Neuronal stem cell (in vitro differentiated cells): ENCODE data around the gene LY86. TPM values are rescaled to one million over a fixed set of nuclear protein-coding genes. Genes with fewer than 3 reads are reported as not detected.

Experiments
- DNase-seq: peaks from one replicate; pipeline ENCODE4 v3.0.0-alpha.2; 2013; ENCODE audit warnings: low spot score
- H2AFZ ChIP-seq: one replicate; pipeline ENCODE4 v1.6.1; 2013; ENCODE audit warnings: mild to moderate bottlenecking, low read length, inconsistent platforms
- H2AK5ac ChIP-seq: 2 replicates; pipeline ENCODE4 v1.6.1; 2013; ENCODE audit warnings: low read depth, mild to moderate bottlenecking, inconsistent platforms, low read length, moderate library complexity, mixed read lengths
- H2BK120ac ChIP-seq: 2 replicates; pipeline ENCODE4 v1.6.1; 2013; ENCODE audit warnings: low read depth, mild to moderate bottlenecking, inconsistent platforms, low read length, moderate library complexity, mixed read lengths
- H2BK12ac ChIP-seq: one replicate; pipeline ENCODE4 v1.6.1; 2013; ENCODE audit warnings: low read length, inconsistent platforms
- H2BK15ac ChIP-seq: 2 replicates; pipeline ENCODE4 v1.6.1; 2013; ENCODE audit warnings: mild to moderate bottlenecking, low read length, inconsistent platforms, mixed read lengths
- H2BK5ac ChIP-seq: one replicate; pipeline ENCODE4 v1.6.1; 2013; ENCODE audit warnings: inconsistent platforms, mild to moderate bottlenecking, low read length, moderate library complexity
- H3K14ac ChIP-seq: one replicate; pipeline ENCODE4 v1.6.1; 2013; ENCODE audit warnings: low read length, inconsistent platforms
- H3K18ac ChIP-seq: 2 replicates; pipeline ENCODE4 v1.6.1; 2013; ENCODE audit warnings: low read length, inconsistent platforms
- H3K23ac ChIP-seq: 2 replicates; pipeline ENCODE4 v1.6.1; 2013; ENCODE audit warnings: low read depth, mild to moderate bottlenecking, mixed read lengths, low read length, inconsistent platforms; ENCODE audit not compliant: poor library complexity
- H3K27ac ChIP-seq: replicated peaks from 3 replicates; pipeline ENCODE4 v1.5.1; 2013; ENCODE audit warnings: low read length, inconsistent platforms
- H3K27me3 ChIP-seq, 3 experiments: 2 replicates each; pipeline ENCODE4 v1.6.1; 2013; ENCODE audit warnings: low read length in 3 of 3, mild to moderate bottlenecking in 2 of 3, inconsistent platforms in 1 of 3, low read depth in 1 of 3, mixed read lengths in 1 of 3, moderate library complexity in 1 of 3; ENCODE audit not compliant: control insufficient read depth in 3 of 3, insufficient read depth in 3 of 3
- H3K36me3 ChIP-seq, 2 donors: replicated peaks in 1 of 2; 2 replicates each; pipeline ENCODE4 v1.6.1; 2013; ENCODE audit warnings: low read length in 2 of 2; ENCODE audit not compliant: control insufficient read depth in 2 of 2, insufficient read depth in 2 of 2
- H3K4ac ChIP-seq: 2 replicates; pipeline ENCODE4 v1.6.1; 2013; ENCODE audit warnings: inconsistent platforms, mild to moderate bottlenecking, low read length, moderate library complexity
- H3K4me1 ChIP-seq, 2 donors: 1 replicate in 1 of 2; 2 replicates in 1 of 2; pipeline ENCODE4 v1.6.1; 2013; ENCODE audit warnings: low read length in 2 of 2, low read depth in 1 of 2; ENCODE audit not compliant: control insufficient read depth in 2 of 2, insufficient read depth in 1 of 2
- H3K4me2 ChIP-seq: one replicate; pipeline ENCODE4 v1.6.1; 2013; ENCODE audit warnings: mild to moderate bottlenecking, low read length, inconsistent platforms; ENCODE audit not compliant: insufficient read depth, poor library complexity, severe bottlenecking
- H3K4me3 ChIP-seq, 2 donors: 2 replicates each; pipeline ENCODE4 v1.5.1; 2013; ENCODE audit warnings: low read length in 2 of 2, mild to moderate bottlenecking in 2 of 2, inconsistent platforms in 1 of 2, moderate library complexity in 1 of 2
- H3K79me1 ChIP-seq: one replicate; pipeline ENCODE4 v1.6.1; 2013; ENCODE audit warnings: low read depth, mild to moderate bottlenecking, inconsistent platforms, low read length, moderate library complexity
- H3K9ac ChIP-seq: one replicate; pipeline ENCODE4 v1.6.1; 2013; ENCODE audit warnings: mild to moderate bottlenecking, low read depth, low read length, inconsistent platforms; ENCODE audit not compliant: poor library complexity
- H3K9me3 ChIP-seq, 2 donors: replicated peaks in 1 of 2; 2 replicates each; pipeline versions ENCODE3 to v1.6.1; 2013; ENCODE audit warnings: low read length in 2 of 2, mild to moderate bottlenecking in 2 of 2, inconsistent platforms in 1 of 2, low read depth in 1 of 2, mixed read lengths in 1 of 2, moderate library complexity in 1 of 2; ENCODE audit not compliant: control insufficient read depth in 2 of 2, insufficient read depth in 1 of 2
- H4K8ac ChIP-seq: one replicate; pipeline ENCODE4 v1.6.1; 2013; ENCODE audit warnings: low read depth, mild to moderate bottlenecking, inconsistent platforms, low read length, moderate library complexity
- H4K91ac ChIP-seq: one replicate; pipeline ENCODE4 v1.6.1; 2013; ENCODE audit warnings: low read length, low read depth, mild to moderate bottlenecking, inconsistent platforms; ENCODE audit not compliant: poor library complexity
- WGBS, 2 donors: extraction: QIAGEN DNeasy Blood & Tissue Kit; methylation state at CpG; one replicate each; pipeline ENCODE4 v1.1.7; 2013; ENCODE audit warnings: missing lambda C conversion rate in 2 of 2, mixed read lengths in 1 of 2; ENCODE audit not compliant: insufficient read length in 2 of 2, insufficient replicate concordance in 1 of 2; ENCODE audit errors: extremely low coverage in 2 of 2; 5-methylcytosine and 5-hydroxymethylcytosine counted together
- polyA plus RNA-seq, 2 experiments: library from polyadenylated mRNA; stranded (reverse); fragments of 200-250 nt; gene quantifications; one replicate each; pipeline ENCODE4 v1.2.3, GENCODE V29; 2013

The LY86 gene
- not detected for polyA plus RNA-seq (2013, experiment 1 of 2)
- not detected for polyA plus RNA-seq (2013, experiment 2 of 2)

DNA sequence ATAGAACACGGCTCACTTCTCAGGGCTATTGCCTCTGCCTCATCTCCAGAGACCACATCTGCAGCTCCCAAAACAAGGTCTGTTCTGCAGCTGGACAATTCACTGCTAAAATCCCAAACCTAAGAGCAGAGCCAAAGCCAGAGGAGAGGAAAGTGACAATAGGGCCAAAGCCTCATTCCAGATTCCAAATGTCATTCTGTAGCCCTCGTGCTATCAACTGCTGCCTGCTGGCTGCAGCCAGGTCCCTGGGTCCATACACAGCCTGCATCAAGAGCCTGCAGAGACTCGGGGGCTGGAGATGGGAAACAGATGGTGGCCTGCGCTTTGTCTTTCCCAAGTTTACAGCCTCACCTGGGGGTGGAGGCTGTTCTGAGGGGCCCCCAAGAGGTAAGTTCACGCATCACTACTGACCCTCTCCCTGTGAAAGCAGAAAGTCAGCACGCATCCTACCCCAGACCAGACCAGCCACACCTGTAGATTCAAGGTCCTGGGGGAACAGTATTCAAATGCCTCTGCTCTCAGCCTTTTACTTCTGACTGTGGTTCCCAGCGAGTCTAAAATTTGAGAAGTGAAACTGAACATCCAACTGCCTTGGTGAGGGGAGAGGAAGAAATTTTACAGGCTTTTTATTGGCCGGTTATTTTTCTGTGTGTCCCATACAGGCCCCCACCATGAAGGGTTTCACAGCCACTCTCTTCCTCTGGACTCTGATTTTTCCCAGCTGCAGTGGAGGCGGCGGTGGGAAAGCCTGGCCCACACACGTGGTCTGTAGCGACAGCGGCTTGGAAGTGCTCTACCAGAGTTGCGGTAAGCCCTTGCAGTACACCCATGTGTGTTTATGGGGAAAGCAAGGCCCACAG is at the start of gene LY86:
Gene LY86 (plus strand): TSS at position 657 of the 860 bp plus-strand sequence. CDS start 15 bp downstream, at position 672.
- Histone ChIP-seq H2BK5ac (no peak within 1 kb of the TSS), H4K8ac (no peak within 1 kb of the TSS), H3K23ac (no peak within 1 kb of the TSS), H3K4me3 (no peak within 1 kb of the TSS), H3K18ac (peak within 1 kb of the TSS; percentile 65), H3K4me2 (no peak within 1 kb of the TSS), H2BK12ac (no peak within 1 kb of the TSS), H3K4me1 (no peaks in the 10 kb centered on the region), H2AK5ac (no peak within 1 kb of the TSS), H3K9ac (no peak within 1 kb of the TSS), H3K9me3 (no peaks in the 10 kb centered on the region), H3K36me3 (no peaks in the 10 kb centered on the region), H2BK15ac (no peak within 1 kb of the TSS), H2AFZ (no peak within 1 kb of the TSS), H2BK120ac (no peak within 1 kb of the TSS), H3K14ac (no peak within 1 kb of the TSS), H4K91ac (no peak within 1 kb of the TSS), H3K79me1 (no peaks in the 10 kb centered on the region), H3K27me3 (no peaks in the 10 kb centered on the region), H3K4ac (no peak within 1 kb of the TSS), H3K27ac (no peak within 1 kb of the TSS)
- no peak for DNase-seq
- WGBS, 2 donors = no CpG with 5 or more reads among the region's 14 CpGs

DNA sequence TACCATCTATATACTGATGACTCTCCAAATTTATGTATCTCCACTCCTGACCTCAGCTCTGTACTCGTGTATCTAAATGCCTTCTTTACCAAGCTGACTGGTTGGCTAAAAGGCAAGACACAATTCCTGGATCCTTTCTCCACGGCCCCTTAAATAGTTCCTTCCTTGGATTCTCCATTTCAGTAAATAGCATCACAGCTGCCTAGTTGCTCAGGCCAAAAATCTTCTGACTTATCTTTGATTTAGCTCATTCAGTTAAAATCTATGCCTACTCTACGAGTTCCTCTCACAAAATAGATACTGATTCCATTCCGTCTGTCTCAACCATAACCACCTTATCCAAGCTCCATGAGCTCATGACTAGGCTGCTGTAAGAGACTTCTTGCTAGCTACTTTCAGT is 49.5 kb upstream of the LY86 start:
- no CpG with 5 or more reads among the region's 4 CpGs for WGBS, 2 donors
- peaks cover 0 to 4% (median 0%) of the 10 kb centered on the region in 3 experiments for H3K27me3 ChIP-seq
- H2AK5ac ChIP-seq = no peak overlapping the region

DNA sequence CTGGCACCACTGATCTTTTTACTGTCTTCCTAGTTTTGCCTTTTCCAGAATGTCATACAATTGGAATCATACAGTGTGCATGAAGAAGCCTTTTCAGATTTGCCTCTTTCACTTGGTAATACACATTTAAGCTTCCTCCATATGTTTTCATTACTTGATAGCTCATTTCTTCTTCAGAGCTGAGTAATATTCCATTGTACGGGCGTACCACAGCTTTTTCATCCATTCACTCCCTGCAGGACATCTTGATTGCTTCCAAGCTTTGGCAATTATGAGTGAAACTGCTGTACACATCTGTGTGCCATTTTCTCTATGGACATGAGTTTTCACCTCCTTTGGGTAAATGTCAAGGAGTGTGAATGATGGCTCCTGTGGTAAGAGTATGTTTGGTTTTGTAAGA is 46.2 kb upstream of the LY86 start:
- Histone ChIP-seq H3K4ac (no peak overlapping the region), H2AFZ (no peak overlapping the region), H3K27me3 (peaks cover 0 to 17% (median 3%) of the 10 kb centered on the region in 3 experiments), H3K9ac (no peak overlapping the region), H4K8ac (no peak overlapping the region), H3K36me3 (no peaks in the 10 kb centered on the region), H3K14ac (no peak overlapping the region), H3K79me1 (no peaks in the 10 kb centered on the region), H2BK12ac (no peak overlapping the region), H3K23ac (no peak overlapping the region), H2BK15ac (no peak overlapping the region), H2BK120ac (no peak overlapping the region), H3K4me3 (no peak overlapping the region), H3K18ac (no peak overlapping the region), H3K4me1 (no peaks in the 10 kb centered on the region), H3K9me3 (no peaks in the 10 kb centered on the region), H2AK5ac (no peak overlapping the region), H3K27ac (no peak overlapping the region), H3K4me2 (no peak overlapping the region), H2BK5ac (no peak overlapping the region), H4K91ac (no peak overlapping the region)
- DNase-seq = no peak
- no CpG with 5 or more reads among the region's 2 CpGs for WGBS, 2 donors

More for the DNA sequence above, 49.5 kb upstream of the LY86 start:
- H3K14ac ChIP-seq = no peak overlapping the region
- H2AFZ ChIP-seq = no peak overlapping the region
- H3K9me3 ChIP-seq = no peaks in the 10 kb centered on the region
- H2BK15ac ChIP-seq = no peak overlapping the region
- H2BK120ac ChIP-seq = no peak overlapping the region
- no peak overlapping the region for H3K4me3 ChIP-seq
- no peak for DNase-seq
- H3K18ac ChIP-seq = no peak overlapping the region
- no peaks in the 10 kb centered on the region for H3K79me1 ChIP-seq
- H4K8ac ChIP-seq = no peak overlapping the region
- H3K4me2 ChIP-seq = no peak overlapping the region
- no peaks in the 10 kb centered on the region for H3K36me3 ChIP-seq
- H3K4me1 ChIP-seq = no peaks in the 10 kb centered on the region
- H3K23ac ChIP-seq = no peak overlapping the region
- no peak overlapping the region for H3K27ac ChIP-seq
- H2BK5ac ChIP-seq = no peak overlapping the region
- H4K91ac ChIP-seq = no peak overlapping the region
- no peak overlapping the region for H3K4ac ChIP-seq
- no peak overlapping the region for H3K9ac ChIP-seq
- no peak overlapping the region for H2BK12ac ChIP-seq

DNA sequence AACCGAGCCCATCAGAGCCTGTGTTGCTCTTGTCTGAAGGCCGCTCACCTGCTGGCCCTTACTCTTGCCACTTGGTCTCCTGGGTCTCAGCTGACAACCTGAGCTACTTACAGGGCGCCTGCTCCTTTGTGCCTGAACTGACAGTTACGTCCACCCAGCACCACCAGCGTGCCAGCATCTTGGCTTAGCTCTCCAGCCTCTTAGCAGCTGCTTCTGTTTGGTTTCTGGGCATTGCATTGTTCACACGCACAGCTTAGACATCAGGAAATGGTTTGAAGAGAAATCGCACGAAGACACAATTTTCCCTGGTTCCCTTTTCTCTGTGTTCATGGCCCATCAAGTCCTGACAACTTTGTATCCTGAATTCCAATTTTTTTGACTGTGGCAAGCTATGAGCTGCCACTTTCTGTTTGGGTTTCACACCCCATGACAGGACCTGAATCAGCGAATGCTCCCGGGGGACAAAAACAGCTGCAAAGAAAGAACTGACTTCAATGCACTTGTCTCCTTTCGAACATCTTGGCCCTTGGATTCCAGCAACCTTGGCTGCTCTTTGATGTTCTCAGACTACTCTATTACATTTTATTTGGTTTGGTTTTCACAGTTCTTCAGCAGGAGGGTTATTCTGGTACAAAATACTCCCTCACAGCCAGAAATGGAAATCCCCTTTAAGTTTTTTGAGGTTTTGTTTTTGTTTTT is 45.2 kb upstream of the LY86 start:
- Histone ChIP-seq H3K14ac (peak overlapping the region; percentile 25), H3K9me3 (no peaks in the 10 kb centered on the region), H3K9ac (no peak overlapping the region), H2BK5ac (no peak overlapping the region), H3K23ac (no peak overlapping the region), H3K36me3 (no peaks in the 10 kb centered on the region), H3K4ac (no peak overlapping the region), H3K4me1 (peaks cover 0 to 1% of the 10 kb centered on the region in 2 donors), H2BK120ac (no peak overlapping the region), H3K27me3 (peaks cover 0 to 17% (median 3%) of the 10 kb centered on the region in 3 experiments), H2AK5ac (no peak overlapping the region), H2BK15ac (no peak overlapping the region), H3K4me3 (no peak overlapping the region), H3K18ac (peak overlapping the region; percentile 22), H4K91ac (no peak overlapping the region), H3K79me1 (no peaks in the 10 kb centered on the region), H3K27ac (no peak overlapping the region), H3K4me2 (no peak overlapping the region), H2AFZ (no peak overlapping the region), H2BK12ac (no peak overlapping the region), H4K8ac (no peak overlapping the region)
- no CpG with 5 or more reads among the region's 11 CpGs for WGBS, 2 donors
- no peak for DNase-seq
